SU-DHL-6 (cell line): Measurements from ENCODE around the gene RPP40.

ENCODE experiments used
- CTCF ChIP-seq: fragments of 200-600 bp; sonication (generic); IDR thresholded peaks from one replicate; pipeline ENCODE4 v1.5.1; 2017; ENCODE audit warnings: antibody characterized with exemption, mild to moderate bottlenecking, low read length, moderate library complexity; ENCODE audit not compliant: insufficient read depth, poor library complexity, severe bottlenecking
- EZH2phosphoT487 ChIP-seq: fragments of 200-600 bp; sonication (generic), shearing (Covaris generic); conservative IDR thresholded peaks from 2 replicates; pipeline ENCODE4 v1.6.1; 2018; ENCODE audit warnings: mild to moderate bottlenecking, antibody characterized with exemption, low read length, moderate library complexity, mixed read lengths

- TF ChIP-seq CTCF (no peak), EZH2phosphoT487 (no peak)
Observed at GRCh38 chr6:4994741-4995140, 9.1 kb downstream of the RPP40 start.
